T-cell (primary cell): ENCODE measurements around the gene PBRM1. TPM values are rescaled to one million over a fixed set of nuclear protein-coding genes. Genes with fewer than 3 reads are reported as not detected.

Experiments used
- ATAC-seq, 4 experiments: fragments of 200-7000 bp in 3 of 4; fragments of 150-1000 bp in 1 of 4; cut with Tn5 transposase; replicated peaks in 1 of 4; 1 replicate in 3 of 4; 2 replicates in 1 of 4; pipeline ENCODE4 v1.10.0; 2021; ENCODE audit warnings: moderate library complexity in 3 of 4, mild to moderate bottlenecking in 2 of 4, moderate number of reproducible peaks in 1 of 4
- CTCF ChIA-PET, 2 donors: fragments of 300-600 bp; sonication (Branson Sonifier 250); formaldehyde crosslinking; loops; one replicate each; lab custom pipeline; 2022; ENCODE audit warnings: antibody characterized with exemption in 2 of 2; lab: Charles Lee
- POLR2A ChIA-PET, 2 donors: fragments of 300-600 bp; sonication (Branson Sonifier 250); formaldehyde crosslinking; loops; one replicate each; lab custom pipeline; 2022; ENCODE audit warnings: antibody characterized with exemption in 2 of 2; lab: Charles Lee
- DNase-seq, 35 experiments: peaks; one replicate each; pipeline versions ENCODE4 v3.0.0 to v3.0.0-alpha.2; 2013 to 2023
- H3K27ac ChIP-seq: one replicate; pipeline ENCODE4 v1.5.1; 2013; ENCODE audit warnings: low read length
- H3K27me3 ChIP-seq, 2 experiments: replicated peaks in 1 of 2; 1 replicate in 1 of 2; 2 replicates in 1 of 2; pipeline versions ENCODE4 v1.6.1 to v1.7.0; 2013; ENCODE audit warnings: low read length in 1 of 2, mixed read lengths in 1 of 2; ENCODE audit not compliant: control insufficient read depth in 2 of 2, insufficient read depth in 2 of 2; ENCODE audit errors: extremely low read depth in 1 of 2
- H3K36me3 ChIP-seq, 2 donors: 1 replicate in 1 of 2; 2 replicates in 1 of 2; pipeline versions ENCODE4 v1.6.1 to v1.7.0; 2013; ENCODE audit warnings: low read length in 1 of 2; ENCODE audit not compliant: control insufficient read depth in 2 of 2, insufficient read depth in 1 of 2; ENCODE audit errors: extremely low read depth in 1 of 2
- H3K4me1 ChIP-seq, 2 experiments: 1 replicate in 1 of 2; 2 replicates in 1 of 2; pipeline versions ENCODE4 v1.6.1 to v1.7.0; 2013; ENCODE audit warnings: low read length in 2 of 2, mixed read lengths in 1 of 2; ENCODE audit not compliant: insufficient read depth in 2 of 2, control insufficient read depth in 1 of 2; ENCODE audit errors: extremely low read depth in 1 of 2
- H3K4me3 ChIP-seq, 2 donors: 1 replicate in 1 of 2; 2 replicates in 1 of 2; pipeline versions ENCODE4 v1.5.1 to v1.7.0; 2013; ENCODE audit warnings: mild to moderate bottlenecking in 2 of 2, low read length in 1 of 2, moderate library complexity in 1 of 2; ENCODE audit not compliant: control insufficient read depth in 1 of 2; ENCODE audit errors: extremely low read depth in 1 of 2
- H3K9me3 ChIP-seq: 2 replicates; pipeline ENCODE4 v1.7.0; 2013
- H3K27ac Mint-ChIP-seq, 2 donors: one replicate each; pipeline ENCODE4 v1.8.0; 2020 to 2021; ENCODE audit warnings: mild to moderate bottlenecking in 2 of 2, mixed read lengths in 2 of 2
- H3K27me3 Mint-ChIP-seq, 2 donors: one replicate each; pipeline ENCODE4 v1.8.0; 2021 to 2022; ENCODE audit warnings: mixed read lengths in 2 of 2
- H3K36me3 Mint-ChIP-seq: one replicate; pipeline ENCODE4 v1.8.0; 2021; ENCODE audit warnings: mixed read lengths
- H3K4me1 Mint-ChIP-seq, 3 donors: one replicate each; pipeline ENCODE4 v1.8.0; 2020 to 2022; ENCODE audit warnings: mixed read lengths in 3 of 3, mild to moderate bottlenecking in 1 of 3
- H3K4me3 Mint-ChIP-seq, 3 donors: one replicate each; pipeline ENCODE4 v1.8.0; 2020 to 2022; ENCODE audit warnings: mild to moderate bottlenecking in 3 of 3, mixed read lengths in 3 of 3, moderate library complexity in 3 of 3
- H3K9me3 Mint-ChIP-seq, 3 donors: one replicate each; pipeline ENCODE4 v1.8.0; 2020 to 2022; ENCODE audit warnings: mixed read lengths in 3 of 3
- WGBS: methylation state at CpG from one replicate; pipeline ENCODE4 v1.1.5; 2013; ENCODE audit warnings: missing lambda C conversion rate; ENCODE audit not compliant: insufficient coverage; 5-methylcytosine and 5-hydroxymethylcytosine counted together
- total RNA-seq, 35 experiments: library from RNA in 6 of 35; stranded (reverse) in 6 of 35; fragments of 120-200 nt in 1 of 35; gene quantifications; one replicate each; pipeline versions ENCODE4 v1.2.1 to v1.2.4 and lab custom pipeline; 2013 to 2026

PBRM1 gene
- total RNA-seq, 5 donors from 2014 or later (not counting 1 experiment from before 2014, with no cell fraction given): 57.4 to 73.3 (median 63.3) TPM

DNA sequence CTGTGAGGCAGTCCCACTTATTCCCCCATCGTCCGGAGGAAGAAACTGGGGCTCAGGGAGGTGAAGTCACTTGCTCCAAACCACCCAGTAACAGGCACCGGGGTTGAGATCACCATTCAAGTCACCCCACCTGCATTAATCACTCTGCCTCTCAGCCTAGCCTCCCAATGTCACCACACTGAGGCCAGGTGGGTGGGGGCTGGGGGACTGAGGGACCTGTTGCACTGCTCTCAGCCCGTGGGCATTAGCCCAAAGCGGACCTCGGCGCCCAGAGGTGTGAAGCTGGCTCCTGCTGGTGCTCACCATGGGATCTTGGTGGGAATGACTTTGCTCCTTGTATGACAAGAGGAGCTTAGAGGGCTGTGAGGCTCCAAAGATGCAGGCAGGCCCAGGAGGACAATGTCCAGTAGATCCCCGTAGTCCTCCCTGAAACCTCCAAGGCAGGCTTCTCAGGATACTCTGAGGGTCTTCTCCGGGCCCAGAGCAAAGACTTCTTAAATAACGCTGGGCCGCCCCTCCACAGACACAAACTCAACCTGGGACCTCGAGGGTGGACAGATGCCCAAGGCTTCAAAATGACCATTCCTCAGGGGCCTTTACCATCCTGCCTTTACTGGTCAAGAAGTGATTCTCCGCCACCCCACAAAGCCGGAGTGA lies 153.7 kb downstream of the PBRM1 start:
- Mint-ChIP-seq H3K4me3 (peak overlapping the region; percentile 64 to 76 (median 71)), H3K9me3 (no peaks in the 10 kb centered on the region), H3K27ac (no peak overlapping the region), H3K36me3 (no peaks in the 10 kb centered on the region), H3K4me1 (peaks cover 21 to 24% (median 21%) of the 10 kb centered on the region in 3 donors), H3K27me3 (no peaks in the 10 kb centered on the region)
- peaks cover 0 to 28% of the 10 kb centered on the region in 2 experiments for H3K27me3 ChIP-seq
- CTCF ChIA-PET: no interaction called here
- peaks cover 6 to 32% of the 10 kb centered on the region in 2 experiments for H3K4me1 ChIP-seq
- H3K36me3 ChIP-seq: no peaks in the 10 kb centered on the region
- no peaks in the 10 kb centered on the region for H3K9me3 ChIP-seq
- DNase-seq (peak in 2 of 35 experiments; percentile 11 to 21), ATAC-seq (no peak)
- no peak overlapping the region for H3K4me3 ChIP-seq
- no peak overlapping the region for H3K27ac ChIP-seq
- POLR2A ChIA-PET: no interaction called here
- 95% methylated on average over 11 of the region's 14 CpGs for WGBS

- POLR2A ChIA-PET: no interaction called here
- CTCF ChIA-PET: no interaction called here
- Histone ChIP-seq H3K9me3 (no peaks in the 10 kb centered on the region), H3K4me3 (no peak overlapping the region), H3K36me3 (no peaks in the 10 kb centered on the region), H3K27me3 (peaks cover 0 to 28% of the 10 kb centered on the region in 2 experiments), H3K27ac (no peak overlapping the region), H3K4me1 (peaks cover 4 to 30% of the 10 kb centered on the region in 2 experiments)
- Mint-ChIP-seq H3K4me3 (no peak overlapping the region), H3K4me1 (peaks cover 14 to 20% (median 17%) of the 10 kb centered on the region in 3 donors), H3K27ac (no peak overlapping the region), H3K36me3 (no peaks in the 10 kb centered on the region), H3K9me3 (no peaks in the 10 kb centered on the region), H3K27me3 (no peaks in the 10 kb centered on the region)
- no peak for ATAC-seq
- WGBS: 86% methylated on average over 7 of the region's 10 CpGs
- peak in 1 of 35 experiments; percentile 22 for DNase-seq
Observed at GRCh38 chr3:52530918-52531826, 154.5 kb downstream of the PBRM1 start.

DNA sequence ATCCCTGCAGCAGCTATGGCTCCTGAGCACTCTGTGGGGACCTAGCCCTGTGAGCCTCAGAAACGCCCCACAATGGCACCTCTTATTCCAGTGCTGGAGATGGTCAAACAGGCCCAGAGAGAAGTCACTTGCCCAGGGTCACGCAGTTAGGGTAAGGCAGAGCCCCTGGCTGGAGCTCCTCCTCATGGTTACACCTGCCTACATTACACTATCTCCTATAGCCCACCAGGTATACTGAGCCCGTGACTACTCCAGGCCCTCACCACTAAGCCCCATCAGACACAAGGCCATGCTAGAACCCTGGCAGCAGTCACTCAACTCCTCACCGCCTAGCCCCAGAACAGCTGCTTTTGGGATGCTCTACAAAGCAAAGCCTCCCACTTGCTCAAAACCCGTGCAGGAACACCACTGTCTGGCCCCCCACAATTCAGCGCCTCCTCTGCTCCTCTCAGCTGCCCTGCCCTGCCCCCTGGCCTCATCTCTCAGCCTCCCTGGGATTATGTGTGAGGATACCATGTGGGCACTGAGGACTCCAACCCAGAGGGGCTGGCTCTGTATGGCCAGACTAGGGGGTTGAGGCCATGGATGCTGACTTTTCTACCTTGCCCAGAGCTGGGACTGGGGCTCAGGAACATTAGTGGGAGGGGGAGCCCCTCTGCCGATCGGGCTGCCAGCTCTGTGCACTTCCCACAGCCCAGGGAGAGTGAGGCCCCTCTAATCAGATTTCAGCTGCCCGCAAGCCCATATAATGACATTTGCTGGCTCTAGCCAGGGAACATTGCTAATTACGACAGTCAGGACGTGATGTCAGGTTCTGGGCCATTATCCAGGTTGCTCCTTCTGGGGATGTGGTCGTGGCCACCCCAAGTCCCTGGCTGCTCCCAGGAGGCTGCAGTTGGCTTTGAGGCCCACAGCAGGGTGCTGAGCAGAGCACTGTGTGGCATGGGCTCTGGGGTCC lies 156.1 kb downstream of the PBRM1 start:
- no peak overlapping the region for H3K27ac ChIP-seq
- peaks cover 0 to 25% of the 10 kb centered on the region in 2 experiments for H3K27me3 ChIP-seq
- no peaks in the 10 kb centered on the region for H3K36me3 ChIP-seq
- Mint-ChIP-seq H3K36me3 (no peaks in the 10 kb centered on the region), H3K9me3 (no peaks in the 10 kb centered on the region), H3K27me3 (no peaks in the 10 kb centered on the region), H3K4me1 (peaks cover 8% of the 10 kb centered on the region in 3 donors), H3K27ac (no peak overlapping the region), H3K4me3 (no peak overlapping the region)
- CTCF ChIA-PET: no interaction called here
- no peak for ATAC-seq
- H3K9me3 ChIP-seq: no peaks in the 10 kb centered on the region
- WGBS: 88% methylated on average over 10 of the region's 12 CpGs
- POLR2A ChIA-PET: no interaction called here
- peaks cover 0 to 22% of the 10 kb centered on the region in 2 experiments for H3K4me1 ChIP-seq
- H3K4me3 ChIP-seq: no peak overlapping the region
- DNase-seq: peak in 1 of 35 experiments; percentile 23

- H3K27me3 Mint-ChIP-seq: no peaks in the 10 kb centered on the region
- Histone ChIP-seq H3K9me3 (no peaks in the 10 kb centered on the region), H3K27me3 (peaks cover 0 to 19% of the 10 kb centered on the region in 2 experiments), H3K36me3 (no peaks in the 10 kb centered on the region), H3K4me1 (peaks cover 0 to 16% of the 10 kb centered on the region in 2 experiments), H3K27ac (no peak overlapping the region), H3K4me3 (no peak overlapping the region)
- H3K27ac Mint-ChIP-seq: no peak overlapping the region
- DNase-seq: peak in 2 of 35 experiments; percentile 2 to 16
- H3K4me1 Mint-ChIP-seq: peaks cover 4 to 5% (median 5%) of the 10 kb centered on the region in 3 donors
- WGBS: 95% methylated on average over 24 of the region's 25 CpGs
- H3K9me3 Mint-ChIP-seq: no peaks in the 10 kb centered on the region
- CTCF ChIA-PET: no interaction called here
- H3K36me3 Mint-ChIP-seq: no peaks in the 10 kb centered on the region
- POLR2A ChIA-PET: no interaction called here
- H3K4me3 Mint-ChIP-seq: no peak overlapping the region
- ATAC-seq: no peak
Observed at GRCh38 chr3:52528586-52529375, 156.9 kb downstream of the PBRM1 start.

DNA sequence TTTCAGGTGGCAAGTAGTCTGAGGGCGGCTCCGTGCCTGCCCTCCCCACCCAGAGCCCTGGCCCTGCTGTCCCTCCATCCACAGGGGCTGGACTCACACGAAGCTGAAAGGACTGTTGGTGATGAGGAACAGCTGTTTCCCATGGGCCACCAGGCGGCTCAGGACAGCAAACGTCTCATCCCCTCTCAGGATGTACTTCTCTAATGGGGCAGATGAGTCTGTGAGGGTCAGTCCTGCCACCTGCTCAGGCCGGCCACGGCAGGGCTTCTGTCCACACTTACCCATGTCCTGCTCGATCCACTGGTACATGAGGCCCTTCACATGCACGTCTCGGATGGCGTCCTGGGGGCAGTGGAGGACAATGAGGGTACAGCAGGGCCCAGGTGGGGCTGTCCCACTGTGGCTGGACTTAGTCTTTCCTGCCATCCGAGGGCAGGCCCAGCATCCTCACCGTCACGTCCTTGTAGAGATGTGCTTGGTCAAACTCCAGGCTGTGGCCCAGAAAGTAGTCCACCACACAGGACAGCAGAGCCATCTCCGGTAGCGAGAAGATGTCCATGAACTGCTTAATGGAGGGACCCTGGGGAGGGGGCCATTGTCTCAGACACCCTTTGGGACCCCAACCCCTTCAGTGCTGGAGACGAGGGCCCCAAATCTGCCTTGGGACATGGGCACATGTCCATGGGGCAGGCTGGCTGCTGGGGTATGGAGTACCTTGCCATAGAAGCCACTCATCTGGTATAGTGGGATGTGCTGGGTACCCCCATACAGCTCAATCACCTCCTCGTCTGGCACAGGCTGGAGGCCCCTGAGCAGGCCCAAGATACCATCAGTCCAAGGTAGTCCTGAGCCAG lies 157.8 kb downstream of the PBRM1 start:
- H3K36me3 Mint-ChIP-seq: no peaks in the 10 kb centered on the region
- H3K27ac ChIP-seq: no peak overlapping the region
- no peaks in the 10 kb centered on the region for H3K36me3 ChIP-seq
- peaks cover 4 to 5% (median 5%) of the 10 kb centered on the region in 3 donors for H3K4me1 Mint-ChIP-seq
- H3K9me3 ChIP-seq: no peaks in the 10 kb centered on the region
- no peak overlapping the region for H3K27ac Mint-ChIP-seq
- ATAC-seq: no peak
- peaks cover 0 to 16% of the 10 kb centered on the region in 2 experiments for H3K27me3 ChIP-seq
- H3K4me3 Mint-ChIP-seq: no peak overlapping the region
- no peak overlapping the region for H3K4me3 ChIP-seq
- no peaks in the 10 kb centered on the region for H3K9me3 Mint-ChIP-seq
- peaks cover 0 to 12% of the 10 kb centered on the region in 2 experiments for H3K4me1 ChIP-seq
- no peak for DNase-seq
- ChIA-PET CTCF (interaction anchor here in 1 of 2 donors (1.0 kb wide), 1 partner anchor 8 kb away, joined by 3 read pairs; the partner anchor contains the start of gene UQCC5), POLR2A (no interaction called here)
- H3K27me3 Mint-ChIP-seq: no peaks in the 10 kb centered on the region
- WGBS: 95% methylated on average over 8 of the region's 18 CpGs
